Mesothelial cell of epicardium (in vitro differentiated cells): ENCODE measurements around the gene DISC1. TPM values are rescaled to one million over a fixed set of nuclear protein-coding genes. Genes with fewer than 3 reads are reported as not detected.

ENCODE experiments used
- DNase-seq, 2 experiments: peaks; one replicate each; pipeline ENCODE4 v3.0.0; 2021; ENCODE audit warnings: low spot score in 2 of 2; ENCODE audit not compliant: unreplicated experiment in 2 of 2
- H3K27ac Mint-ChIP-seq: 2 replicates; pipeline ENCODE4 v1.8.0; 2021; ENCODE audit warnings: mixed read lengths
- H3K27me3 Mint-ChIP-seq: 2 replicates; pipeline ENCODE4 v1.8.0; 2021; ENCODE audit warnings: low read depth, mixed read lengths
- H3K36me3 Mint-ChIP-seq: 2 replicates; pipeline ENCODE4 v1.8.0; 2021; ENCODE audit warnings: mixed read lengths
- H3K4me1 Mint-ChIP-seq: 2 replicates; pipeline ENCODE4 v1.8.0; 2021; ENCODE audit warnings: mixed read lengths
- H3K4me3 Mint-ChIP-seq: 2 replicates; pipeline ENCODE4 v1.8.0; 2021; ENCODE audit warnings: mild to moderate bottlenecking, moderate library complexity, mixed read lengths
- H3K9me3 Mint-ChIP-seq: 2 replicates; pipeline ENCODE4 v1.8.0; 2021; ENCODE audit warnings: mixed read lengths
- CTCF ChIP-seq: fragments of 200-600 bp; sonication (generic); IDR thresholded peaks from one replicate; pipeline ENCODE4 v1.5.0; 2021; ENCODE audit warnings: antibody characterized with exemption; ENCODE audit not compliant: unreplicated experiment
- total RNA-seq: library from RNA; stranded (reverse); gene quantifications from 3 replicates; pipeline ENCODE4 v1.2.1, GENCODE V29; 2021

Gene DISC1
- total RNA-seq, 1 donor from 2014 or later: 9.1 TPM

- peaks cover 28% of the 10 kb centered on the region for H3K4me1 Mint-ChIP-seq
- no peaks in the 10 kb centered on the region for H3K36me3 Mint-ChIP-seq
- no peak overlapping the region for H3K27ac Mint-ChIP-seq
- no peak overlapping the region for H3K4me3 Mint-ChIP-seq
- no peak for TF ChIP-seq CTCF
- no peak for DNase-seq
- no peaks in the 10 kb centered on the region for H3K9me3 Mint-ChIP-seq
- H3K27me3 Mint-ChIP-seq: no peaks in the 10 kb centered on the region
Observed at GRCh38 chr1:231924180-231924579, 297.6 kb downstream of the DISC1 start.

- no peak for DNase-seq
- Mint-ChIP-seq H3K4me3 (no peak overlapping the region), H3K4me1 (peaks cover 28% of the 10 kb centered on the region), H3K27me3 (no peaks in the 10 kb centered on the region), H3K9me3 (no peaks in the 10 kb centered on the region), H3K27ac (no peak overlapping the region), H3K36me3 (no peaks in the 10 kb centered on the region)
- no peak for TF ChIP-seq CTCF
Observed at GRCh38 chr1:231925864-231926263, 299.3 kb downstream of the DISC1 start.

GRCh38 chr1:231926340-231926739, 299.8 kb downstream of the DISC1 start:
- no peak for DNase-seq
- Mint-ChIP-seq H3K27ac (no peak overlapping the region), H3K27me3 (no peaks in the 10 kb centered on the region), H3K36me3 (no peaks in the 10 kb centered on the region), H3K4me3 (no peak overlapping the region), H3K9me3 (no peaks in the 10 kb centered on the region), H3K4me1 (peaks cover 28% of the 10 kb centered on the region)
- TF ChIP-seq CTCF: no peak

- TF ChIP-seq CTCF: no peak
- DNase-seq: no peak
- Mint-ChIP-seq H3K27ac (no peak overlapping the region), H3K4me3 (no peak overlapping the region), H3K36me3 (no peaks in the 10 kb centered on the region), H3K9me3 (no peaks in the 10 kb centered on the region), H3K4me1 (peaks cover 28% of the 10 kb centered on the region), H3K27me3 (no peaks in the 10 kb centered on the region)
Observed at GRCh38 chr1:231926933-231927332, 300.3 kb downstream of the DISC1 start.

GRCh38 chr1:231927431-231927830, 300.8 kb downstream of the DISC1 start:
- H3K27me3 Mint-ChIP-seq: no peaks in the 10 kb centered on the region

More at GRCh38 chr1:231927431-231927830, 300.8 kb downstream of the DISC1 start:
- Mint-ChIP-seq H3K27ac (no peak overlapping the region), H3K4me1 (peaks cover 28% of the 10 kb centered on the region), H3K36me3 (no peaks in the 10 kb centered on the region), H3K9me3 (no peaks in the 10 kb centered on the region), H3K4me3 (no peak overlapping the region)
- DNase-seq: no peak
- TF ChIP-seq CTCF: no peak
